Mucosa of rectum (tissue), 2 donors: ENCODE measurements around the gene ACP6.

Source experiments
- H3K27ac ChIP-seq, 2 donors: one replicate each; pipeline ENCODE4 v1.7.0; 2013; ENCODE audit warnings: inconsistent platforms in 2 of 2, low read depth in 2 of 2, low read length in 2 of 2
- H3K27me3 ChIP-seq, 2 donors: one replicate each; pipeline ENCODE4 v1.7.0; 2013; ENCODE audit warnings: low read length in 2 of 2; ENCODE audit not compliant: control insufficient read depth in 2 of 2, insufficient read depth in 2 of 2
- H3K36me3 ChIP-seq, 2 donors: one replicate each; pipeline ENCODE4 v1.7.0; 2013; ENCODE audit warnings: low read length in 2 of 2; ENCODE audit not compliant: control insufficient read depth in 2 of 2, insufficient read depth in 2 of 2
- H3K4me1 ChIP-seq, 2 donors: one replicate each; pipeline ENCODE4 v1.7.0; 2013; ENCODE audit warnings: low read length in 2 of 2, mild to moderate bottlenecking in 1 of 2; ENCODE audit not compliant: control insufficient read depth in 2 of 2, insufficient read depth in 2 of 2
- H3K4me3 ChIP-seq, 2 donors: one replicate each; pipeline ENCODE4 v1.7.0; 2013; ENCODE audit warnings: low read length in 2 of 2
- H3K9ac ChIP-seq, 2 donors: one replicate each; pipeline ENCODE4 v1.7.0; 2013; ENCODE audit warnings: low read length in 2 of 2, low read depth in 1 of 2, mild to moderate bottlenecking in 1 of 2
- H3K9me3 ChIP-seq, 2 donors: one replicate each; pipeline ENCODE4 v1.7.0; 2013; ENCODE audit warnings: low read length in 2 of 2; ENCODE audit not compliant: control insufficient read depth in 2 of 2
- donor health status: healthy.
- donor health status: Normal muscosa, but diverticular disease.

Gene ACP6

DNA sequence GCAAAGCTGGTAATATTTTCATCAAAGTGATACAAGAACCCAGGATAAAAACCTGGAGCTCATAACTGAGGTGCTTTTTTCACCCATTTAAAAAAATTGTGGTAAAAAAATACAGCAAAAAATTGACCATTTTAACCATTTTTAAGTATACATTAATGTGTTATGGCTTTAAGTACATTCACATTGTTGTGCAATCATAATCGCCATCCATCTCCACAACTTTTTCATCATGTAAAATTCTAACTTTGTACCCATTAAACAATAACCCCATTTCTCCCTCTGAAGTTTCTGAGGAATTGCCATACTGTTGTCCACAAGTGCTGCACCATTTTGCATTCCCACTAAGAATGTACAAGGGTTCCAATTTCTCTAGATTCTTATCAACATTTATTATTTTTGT, 36.6 kb downstream of the ACP6 start:
- H3K9me3 ChIP-seq, result no peaks in the 10 kb centered on the region
- H3K36me3 ChIP-seq, result no peaks in the 10 kb centered on the region
- no peak overlapping the region for H3K27ac ChIP-seq
- no peak overlapping the region for H3K9ac ChIP-seq
- H3K27me3 ChIP-seq, result no peaks in the 10 kb centered on the region
- H3K4me3 ChIP-seq, result no peak overlapping the region
- no peaks in the 10 kb centered on the region for H3K4me1 ChIP-seq

DNA sequence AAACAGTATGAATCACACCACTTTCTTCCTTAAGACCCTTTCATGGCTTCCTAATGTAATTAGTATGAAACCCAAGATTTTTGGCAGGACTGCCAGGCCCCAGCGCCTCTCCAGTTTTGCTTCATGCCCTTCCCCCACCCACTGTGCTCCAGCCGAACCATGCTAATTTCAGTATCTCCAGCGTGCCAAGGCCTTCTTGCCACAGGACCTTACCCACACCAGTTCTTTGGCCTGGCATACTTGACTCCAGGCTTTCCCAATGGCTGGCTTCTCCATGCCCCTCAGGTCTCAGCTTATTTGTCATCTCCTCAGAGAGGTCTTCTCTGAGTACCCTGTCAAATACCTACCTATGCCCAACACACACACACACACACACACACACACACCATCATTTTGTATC, 38.5 kb downstream of the ACP6 start:
- H3K9me3 ChIP-seq, result no peaks in the 10 kb centered on the region
- no peak overlapping the region for H3K4me3 ChIP-seq
- H3K36me3 ChIP-seq, result no peaks in the 10 kb centered on the region
- H3K4me1 ChIP-seq, result no peaks in the 10 kb centered on the region
- H3K9ac ChIP-seq, result no peak overlapping the region
- H3K27me3 ChIP-seq, result no peaks in the 10 kb centered on the region
- H3K27ac ChIP-seq, result no peak overlapping the region

DNA sequence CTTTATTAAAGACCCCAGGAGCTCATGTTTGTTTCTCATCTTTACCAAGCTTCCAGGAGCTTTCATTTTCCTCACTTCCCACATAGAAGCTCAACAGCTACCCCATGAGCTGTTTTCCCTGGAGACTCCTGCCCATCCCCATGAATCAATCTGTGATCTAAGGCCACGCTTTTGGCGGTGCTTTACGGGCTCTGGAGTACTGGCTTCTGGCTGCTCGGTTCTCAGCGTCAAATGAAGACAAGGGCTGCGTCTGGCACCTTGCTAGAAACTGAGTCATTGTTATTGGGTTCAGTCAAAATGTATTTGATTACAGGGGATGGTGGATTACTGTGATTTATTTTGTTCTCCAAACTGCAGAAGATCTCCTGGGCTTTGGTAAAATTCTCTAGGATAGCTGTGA, 39.9 kb downstream of the ACP6 start:
- Histone ChIP-seq H3K36me3 (peaks cover 0 to 2% of the 10 kb centered on the region in 2 donors), H3K9ac (no peak overlapping the region), H3K27ac (no peak overlapping the region), H3K9me3 (no peaks in the 10 kb centered on the region), H3K27me3 (no peaks in the 10 kb centered on the region), H3K4me3 (no peak overlapping the region), H3K4me1 (peaks cover 0 to 3% of the 10 kb centered on the region in 2 donors)

DNA sequence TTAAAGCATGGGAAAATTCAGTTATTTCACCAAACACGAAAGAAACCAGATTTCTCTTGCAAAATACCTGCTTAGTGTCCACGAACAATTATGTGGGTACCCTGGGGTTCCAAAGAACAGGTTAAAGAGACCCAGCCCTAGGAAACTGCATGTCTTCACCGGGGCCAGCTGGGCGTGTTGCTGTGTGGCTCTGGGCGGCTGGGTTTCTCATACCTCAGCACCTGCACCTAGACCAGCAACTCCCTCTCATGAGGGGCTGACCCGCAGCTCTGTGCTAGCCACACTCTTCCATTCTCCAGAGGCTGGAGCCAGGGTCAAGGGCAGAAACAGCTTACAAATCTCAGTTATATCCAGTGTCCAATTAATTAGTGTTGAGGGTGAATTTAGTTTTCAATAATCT, 40.3 kb downstream of the ACP6 start:
- H3K36me3 ChIP-seq, result peaks cover 0 to 2% of the 10 kb centered on the region in 2 donors
- peaks cover 0 to 3% of the 10 kb centered on the region in 2 donors for H3K4me1 ChIP-seq
- H3K9ac ChIP-seq, result no peak overlapping the region
- H3K4me3 ChIP-seq, result no peak overlapping the region
- H3K27me3 ChIP-seq, result no peaks in the 10 kb centered on the region
- no peaks in the 10 kb centered on the region for H3K9me3 ChIP-seq
- no peak overlapping the region for H3K27ac ChIP-seq

DNA sequence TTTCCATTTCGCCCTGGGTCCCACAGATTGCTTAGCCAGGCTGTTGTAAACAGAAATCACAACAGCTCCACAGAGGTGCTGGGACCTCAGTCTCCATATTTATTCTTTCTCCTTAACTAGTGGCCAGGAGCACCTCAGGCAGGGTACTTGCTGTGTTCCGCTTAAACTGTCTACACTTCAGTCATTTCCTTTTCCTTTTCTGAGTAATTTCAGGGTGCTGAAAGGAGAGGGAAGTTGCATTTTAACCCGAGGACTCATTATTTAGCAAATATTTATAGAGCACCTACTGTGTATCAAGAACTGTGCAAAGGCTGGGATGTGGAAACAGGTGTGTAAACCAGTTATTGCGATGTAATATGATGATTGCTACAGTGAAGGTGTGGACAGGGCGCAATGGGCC, 41.9 kb downstream of the ACP6 start:
- Histone ChIP-seq H3K27ac (no peak overlapping the region), H3K27me3 (no peaks in the 10 kb centered on the region), H3K9ac (no peak overlapping the region), H3K36me3 (peaks cover 0 to 4% of the 10 kb centered on the region in 2 donors), H3K4me1 (peaks cover 0 to 3% of the 10 kb centered on the region in 2 donors), H3K4me3 (no peak overlapping the region), H3K9me3 (no peaks in the 10 kb centered on the region)

DNA sequence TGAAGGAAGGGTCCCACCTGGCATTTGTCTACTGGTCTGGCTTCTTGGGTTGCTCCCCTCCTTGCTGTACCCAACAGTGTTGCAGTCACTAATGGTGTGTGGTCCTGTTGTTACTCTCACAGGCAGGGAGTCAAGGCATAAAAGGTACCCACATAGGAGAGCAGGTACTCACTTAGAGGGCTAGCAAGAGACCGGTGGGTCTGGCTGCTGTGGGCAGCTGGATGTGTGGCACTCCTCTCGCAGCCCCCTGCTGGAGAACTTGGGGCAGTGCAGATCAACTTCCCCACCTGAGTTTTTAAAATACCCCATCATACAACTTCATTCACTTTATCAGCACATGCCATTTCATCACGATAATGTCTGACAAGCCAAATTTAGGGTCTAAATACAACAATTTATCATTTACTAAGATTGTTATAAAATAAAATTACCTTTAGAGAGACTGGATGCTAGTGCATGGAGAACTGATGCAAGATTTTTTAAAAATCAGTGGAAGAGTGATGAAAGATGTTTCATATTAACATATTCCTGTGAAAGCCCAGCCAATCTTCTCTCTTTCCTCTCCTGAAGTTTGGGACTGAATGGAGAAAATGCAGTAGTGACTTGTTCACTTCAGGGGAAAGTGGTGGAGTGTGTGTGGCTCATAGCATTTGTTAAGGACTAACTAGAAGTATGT, 42.8 kb downstream of the ACP6 start:
- no peak overlapping the region for H3K27ac ChIP-seq

DNA sequence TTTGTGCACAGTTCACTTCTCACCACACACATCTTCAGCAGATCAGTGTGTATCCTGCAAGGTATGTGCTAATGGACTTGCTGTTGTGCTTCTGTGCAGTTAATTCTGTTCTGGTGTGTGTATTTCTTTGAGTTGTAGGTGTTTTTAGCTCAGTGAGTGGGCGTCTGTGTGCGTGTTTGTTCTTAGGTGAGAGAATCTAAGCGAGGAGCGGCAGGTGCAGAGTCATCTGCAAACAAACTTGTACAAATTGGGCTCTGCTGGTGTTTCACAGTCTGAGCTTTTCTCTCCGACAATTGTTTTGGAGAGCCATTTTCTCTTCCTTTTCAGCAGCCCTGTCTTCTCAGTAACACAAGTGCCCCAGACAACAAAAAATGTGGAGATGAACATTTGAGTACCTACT, 43.6 kb downstream of the ACP6 start:
- Histone ChIP-seq H3K9ac (no peak overlapping the region), H3K36me3 (peaks cover 4% of the 10 kb centered on the region in 2 donors), H3K27me3 (no peaks in the 10 kb centered on the region), H3K4me3 (no peak overlapping the region), H3K27ac (no peak overlapping the region), H3K9me3 (no peaks in the 10 kb centered on the region), H3K4me1 (peaks cover 0 to 3% of the 10 kb centered on the region in 2 donors)

More for the DNA sequence above, 42.8 kb downstream of the ACP6 start:
- H3K4me1 ChIP-seq, result peaks cover 0 to 3% of the 10 kb centered on the region in 2 donors
- no peaks in the 10 kb centered on the region for H3K27me3 ChIP-seq
- H3K36me3 ChIP-seq, result peaks cover 0 to 4% of the 10 kb centered on the region in 2 donors
- H3K9ac ChIP-seq, result no peak overlapping the region
- no peaks in the 10 kb centered on the region for H3K9me3 ChIP-seq
- no peak overlapping the region for H3K4me3 ChIP-seq

DNA sequence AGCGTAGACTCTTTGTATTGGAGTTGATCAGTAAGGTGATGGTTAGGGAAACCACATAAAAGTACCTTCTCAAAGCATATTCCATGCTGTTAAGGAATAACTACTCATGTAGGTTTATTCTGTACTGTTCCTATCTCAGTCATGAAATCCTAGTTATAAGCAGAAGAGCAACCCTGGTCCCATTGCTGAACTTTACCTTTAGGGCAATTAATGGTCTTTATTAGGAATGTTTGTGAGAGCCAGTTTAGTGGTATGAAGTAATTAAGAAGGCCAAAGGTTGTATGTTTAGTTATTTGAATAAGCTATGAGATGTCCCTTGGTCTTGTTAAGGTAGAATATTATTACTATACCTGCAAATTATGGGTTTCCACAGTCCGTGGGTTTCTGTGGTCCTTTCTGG, 44.0 kb downstream of the ACP6 start:
- Histone ChIP-seq H3K9me3 (no peaks in the 10 kb centered on the region), H3K4me3 (no peak overlapping the region), H3K27ac (no peak overlapping the region), H3K9ac (no peak overlapping the region), H3K27me3 (no peaks in the 10 kb centered on the region), H3K36me3 (peaks cover 4% of the 10 kb centered on the region in 2 donors), H3K4me1 (peaks cover 0 to 3% of the 10 kb centered on the region in 2 donors)

DNA sequence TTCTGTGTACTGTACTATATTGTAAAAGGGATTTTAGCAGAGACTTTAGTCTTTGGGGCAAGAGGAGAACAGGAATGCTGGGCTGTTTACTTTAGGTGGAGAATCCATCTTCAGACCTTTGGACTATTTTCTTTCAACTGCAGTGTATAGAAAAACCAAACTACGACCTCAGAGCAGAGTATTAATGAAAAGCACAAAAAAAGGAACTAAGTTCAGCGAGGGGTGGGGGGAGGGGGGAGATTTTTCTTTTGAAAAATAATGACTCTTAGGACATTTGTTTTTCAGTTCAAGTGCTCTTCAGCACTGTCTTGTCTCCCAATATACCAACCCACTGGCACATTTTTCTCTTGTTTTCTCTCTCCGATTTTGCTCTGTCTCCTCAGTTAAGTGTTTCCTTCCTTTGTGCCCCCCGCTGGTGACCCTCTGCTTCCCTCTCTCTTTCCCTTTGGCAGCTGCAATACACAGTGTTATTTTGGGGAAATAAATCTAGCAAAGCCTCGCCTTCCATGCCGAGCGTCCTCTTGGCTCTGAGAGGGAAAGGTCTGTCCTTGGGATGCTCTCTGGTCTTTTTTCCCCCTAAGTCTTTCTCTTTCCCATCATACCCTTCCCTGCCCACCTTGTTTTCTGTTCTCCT, 44.8 kb downstream of the ACP6 start:
- Histone ChIP-seq H3K9ac (no peak overlapping the region), H3K36me3 (peaks cover 9 to 10% of the 10 kb centered on the region in 2 donors), H3K27ac (no peak overlapping the region), H3K4me1 (peaks cover 0 to 3% of the 10 kb centered on the region in 2 donors), H3K27me3 (no peaks in the 10 kb centered on the region), H3K9me3 (no peaks in the 10 kb centered on the region), H3K4me3 (no peak overlapping the region)

DNA sequence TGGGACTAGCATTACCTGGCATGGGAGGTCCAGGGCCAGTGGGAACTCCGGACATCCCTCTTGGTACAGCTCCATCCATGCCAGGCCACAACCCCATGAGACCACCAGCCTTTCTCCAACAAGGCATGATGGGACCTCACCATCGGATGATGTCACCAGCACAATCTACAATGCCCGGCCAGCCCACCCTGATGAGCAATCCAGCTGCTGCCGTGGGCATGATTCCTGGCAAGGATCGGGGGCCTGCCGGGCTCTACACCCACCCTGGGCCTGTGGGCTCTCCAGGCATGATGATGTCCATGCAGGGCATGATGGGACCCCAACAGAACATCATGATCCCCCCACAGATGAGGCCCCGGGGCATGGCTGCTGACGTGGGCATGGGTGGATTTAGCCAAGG, 45.8 kb downstream of the ACP6 start:
- H3K4me1 ChIP-seq, result peaks cover 0 to 3% of the 10 kb centered on the region in 2 donors
- no peak overlapping the region for H3K4me3 ChIP-seq
- H3K36me3 ChIP-seq, result peaks cover 9 to 13% of the 10 kb centered on the region in 2 donors
- H3K9ac ChIP-seq, result no peak overlapping the region
- no peaks in the 10 kb centered on the region for H3K9me3 ChIP-seq
- no peaks in the 10 kb centered on the region for H3K27me3 ChIP-seq
- no peak overlapping the region for H3K27ac ChIP-seq
